ENCODE results near the gene NMNAT2.

- TF ChIP-seq CTCF (IDR thresholded peaks at IDR 0.05; ENCODE audit: insufficient read depth, low read depth, low read length) (no peak), EZH2 (IDR thresholded peaks at IDR 0.05; ENCODE audit: insufficient read depth, low read length) (no peak)
These were observed 31.1 kb upstream of the NMNAT2 start for GRCh38 chr1:183449223-183449770.
